Measurements from ENCODE around the gene NPC1.
"Not testable (repeated sequence)": the region's sequence is repeated elsewhere in the genome, so short reads cannot be mapped to it uniquely, and the experiment has no call there.

The NPC1 gene

GRCh38 chr18:23515911-23516546, 70.3 kb downstream of the NPC1 start:
- peak; percentile 82 for DNase-seq

- no peak for DNase-seq
Observed at GRCh38 chr18:23512641-23513040, 73.7 kb downstream of the NPC1 start.

- not testable (repeated sequence) for DNase-seq
Observed at GRCh38 chr18:23512216-23512615, 74.1 kb downstream of the NPC1 start.

- DNase-seq, result not testable (repeated sequence)
Observed at GRCh38 chr18:23510923-23511322, 75.4 kb downstream of the NPC1 start.

- no peak for DNase-seq
Observed at GRCh38 chr18:23506393-23506792, 79.9 kb downstream of the NPC1 start.

GRCh38 chr18:23504720-23505119, 81.6 kb downstream of the NPC1 start:
- DNase-seq, result no peak

GRCh38 chr18:23503963-23504344, 82.4 kb downstream of the NPC1 start:
- no peak for DNase-seq

- DNase-seq, result peak; percentile 98
Observed at GRCh38 chr18:23503038-23503962, 83.0 kb downstream of the NPC1 start, which contains the start of gene RMC1. TSS of gene RMC1 (plus strand) at chr18:23503511. CDS start at chr18:23503619, 108 bp downstream.

- DNase-seq, result no peak
Observed at GRCh38 chr18:23502516-23503037, 83.7 kb downstream of the NPC1 start.

GRCh38 chr18:23501626-23502025, 84.7 kb downstream of the NPC1 start:
- DNase-seq, result no peak

- no peak for DNase-seq
Observed at GRCh38 chr18:23499291-23499781, 87.0 kb downstream of the NPC1 start.

GRCh38 chr18:23498877-23499276, 87.4 kb downstream of the NPC1 start:
- DNase-seq, result peak; percentile 79

- no peak for DNase-seq
Observed at GRCh38 chr18:23498117-23498516, 88.2 kb downstream of the NPC1 start.

- DNase-seq, result no peak
Observed at GRCh38 chr18:23495723-23496440, 90.4 kb downstream of the NPC1 start.

GRCh38 chr18:23494992-23495391, 91.3 kb downstream of the NPC1 start:
- DNase-seq, result no peak

- no peak for DNase-seq
Observed at GRCh38 chr18:23493654-23494053, 92.7 kb downstream of the NPC1 start.

- not testable (repeated sequence) for DNase-seq
Observed at GRCh38 chr18:23489586-23489985, 96.7 kb downstream of the NPC1 start.

GRCh38 chr18:23487738-23488570, 98.4 kb downstream of the NPC1 start:
- peak; percentile 64 for DNase-seq

GRCh38 chr18:23485386-23485785, 100.9 kb downstream of the NPC1 start:
- no peak for DNase-seq

GRCh38 chr18:23484561-23485182, 101.6 kb downstream of the NPC1 start:
- no peak for DNase-seq

All from activated CD4-positive, alpha-beta T cell treated with anti-CD3 and anti-CD28 coated beads for 48 hours (primary cell).